Prostate gland (tissue), 2 donors: Measurements from ENCODE around the gene R3HDM2.

ENCODE experiments used
- POLR2AphosphoS5 ChIP-seq: sonication (generic); formaldehyde crosslinking; IDR thresholded peaks from one replicate; pipeline ENCODE4 v1.6.1; 2017; ENCODE audit warnings: antibody characterized with exemption
- TF ChIP-seq, protein P1 (sequence below), 4 experiments: fragments of 200-600 bp in 2 of 4; fragments of 450-650 bp in 2 of 4; sonication (generic) in 2 of 4; IDR thresholded peaks; 1 replicate in 3 of 4; 2 replicates in 1 of 4; pipeline ENCODE4 v1.5.1; 2016 to 2019; ENCODE audit warnings: antibody characterized with exemption in 4 of 4, mild to moderate bottlenecking in 2 of 4, moderate library complexity in 2 of 4

DNA sequence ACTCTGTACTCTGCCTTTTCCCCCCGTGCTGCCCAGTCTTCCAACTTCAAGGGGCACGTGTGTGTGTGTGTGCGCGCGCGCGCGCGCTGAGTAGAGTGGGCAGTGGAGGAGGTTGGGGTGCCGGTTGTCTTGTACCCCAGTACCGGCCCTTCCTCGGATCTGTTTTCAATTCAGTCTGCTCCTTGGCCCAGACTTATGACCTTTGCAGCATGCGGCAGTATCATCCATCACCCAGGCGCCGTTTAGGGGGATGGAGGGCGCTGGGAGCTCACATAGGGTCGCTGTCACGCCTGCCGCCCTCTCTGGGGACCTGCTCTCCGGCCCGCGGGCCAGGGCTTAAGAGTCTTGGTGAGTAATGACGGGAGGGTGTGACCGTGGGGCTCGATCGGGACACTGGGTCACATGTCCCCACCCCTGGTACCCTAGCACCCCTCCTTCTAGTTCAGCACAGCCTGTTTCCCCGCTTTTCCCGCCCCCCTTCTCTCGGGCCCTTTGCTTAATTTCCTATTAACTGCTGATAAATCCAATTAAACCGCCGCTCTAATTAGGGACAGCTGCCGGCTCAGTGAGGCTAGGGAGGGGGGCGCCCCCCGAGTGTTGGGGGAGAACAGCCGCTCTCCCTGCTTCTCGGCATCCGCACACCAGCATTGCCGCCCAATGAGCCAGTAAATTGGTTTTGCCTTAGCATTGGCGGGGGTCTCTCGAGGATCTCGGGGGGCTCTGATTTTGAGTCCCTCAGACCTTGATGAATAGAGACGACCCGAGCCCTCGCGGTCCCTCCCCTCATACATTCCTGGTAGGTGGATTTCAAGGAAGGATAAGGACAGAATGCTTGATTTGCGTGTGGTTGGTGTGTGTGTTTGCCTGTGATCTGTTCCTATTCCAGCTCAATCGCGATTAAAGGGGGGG is 189.2 kb downstream of the R3HDM2 start:
- TF ChIP-seq, protein P1, sequence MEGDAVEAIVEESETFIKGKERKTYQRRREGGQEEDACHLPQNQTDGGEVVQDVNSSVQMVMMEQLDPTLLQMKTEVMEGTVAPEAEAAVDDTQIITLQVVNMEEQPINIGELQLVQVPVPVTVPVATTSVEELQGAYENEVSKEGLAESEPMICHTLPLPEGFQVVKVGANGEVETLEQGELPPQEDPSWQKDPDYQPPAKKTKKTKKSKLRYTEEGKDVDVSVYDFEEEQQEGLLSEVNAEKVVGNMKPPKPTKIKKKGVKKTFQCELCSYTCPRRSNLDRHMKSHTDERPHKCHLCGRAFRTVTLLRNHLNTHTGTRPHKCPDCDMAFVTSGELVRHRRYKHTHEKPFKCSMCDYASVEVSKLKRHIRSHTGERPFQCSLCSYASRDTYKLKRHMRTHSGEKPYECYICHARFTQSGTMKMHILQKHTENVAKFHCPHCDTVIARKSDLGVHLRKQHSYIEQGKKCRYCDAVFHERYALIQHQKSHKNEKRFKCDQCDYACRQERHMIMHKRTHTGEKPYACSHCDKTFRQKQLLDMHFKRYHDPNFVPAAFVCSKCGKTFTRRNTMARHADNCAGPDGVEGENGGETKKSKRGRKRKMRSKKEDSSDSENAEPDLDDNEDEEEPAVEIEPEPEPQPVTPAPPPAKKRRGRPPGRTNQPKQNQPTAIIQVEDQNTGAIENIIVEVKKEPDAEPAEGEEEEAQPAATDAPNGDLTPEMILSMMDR (IDR thresholded peaks at IDR 0.05): no peak
- no peak for TF ChIP-seq POLR2AphosphoS5
